Nephron (organoid): ENCODE results near the gene LRRC3.

Source experiments
- H3K27ac Mint-ChIP-seq, 3 experiments: 2 replicates each; pipeline ENCODE4 v1.8.0; 2020; ENCODE audit warnings: mixed read lengths in 3 of 3, mild to moderate bottlenecking in 2 of 3, moderate library complexity in 1 of 3
- H3K27me3 Mint-ChIP-seq: 2 replicates; pipeline ENCODE4 v1.8.0; 2021; ENCODE audit warnings: low read depth, mild to moderate bottlenecking, moderate library complexity, mixed read lengths
- H3K36me3 Mint-ChIP-seq: 2 replicates; pipeline ENCODE4 v1.8.0; 2020; ENCODE audit warnings: low read depth, mixed read lengths
- H3K4me1 Mint-ChIP-seq: 2 replicates; pipeline ENCODE4 v1.8.0; 2020; ENCODE audit warnings: mixed read lengths
- H3K4me3 Mint-ChIP-seq, 3 experiments: 2 replicates each; pipeline ENCODE4 v1.8.0; 2020; ENCODE audit warnings: mild to moderate bottlenecking in 3 of 3, mixed read lengths in 3 of 3, moderate library complexity in 2 of 3
- H3K9me3 Mint-ChIP-seq: 2 replicates; pipeline ENCODE4 v1.8.0; 2020; ENCODE audit warnings: mixed read lengths
- TF ChIP-seq, protein P1 (sequence below), 3 experiments: fragments of 200-600 bp; sonication (generic); IDR thresholded peaks; one replicate each; pipeline ENCODE4 v1.5.0; 2021; ENCODE audit warnings: antibody characterized with exemption in 3 of 3; ENCODE audit not compliant: unreplicated experiment in 3 of 3

LRRC3 gene

DNA sequence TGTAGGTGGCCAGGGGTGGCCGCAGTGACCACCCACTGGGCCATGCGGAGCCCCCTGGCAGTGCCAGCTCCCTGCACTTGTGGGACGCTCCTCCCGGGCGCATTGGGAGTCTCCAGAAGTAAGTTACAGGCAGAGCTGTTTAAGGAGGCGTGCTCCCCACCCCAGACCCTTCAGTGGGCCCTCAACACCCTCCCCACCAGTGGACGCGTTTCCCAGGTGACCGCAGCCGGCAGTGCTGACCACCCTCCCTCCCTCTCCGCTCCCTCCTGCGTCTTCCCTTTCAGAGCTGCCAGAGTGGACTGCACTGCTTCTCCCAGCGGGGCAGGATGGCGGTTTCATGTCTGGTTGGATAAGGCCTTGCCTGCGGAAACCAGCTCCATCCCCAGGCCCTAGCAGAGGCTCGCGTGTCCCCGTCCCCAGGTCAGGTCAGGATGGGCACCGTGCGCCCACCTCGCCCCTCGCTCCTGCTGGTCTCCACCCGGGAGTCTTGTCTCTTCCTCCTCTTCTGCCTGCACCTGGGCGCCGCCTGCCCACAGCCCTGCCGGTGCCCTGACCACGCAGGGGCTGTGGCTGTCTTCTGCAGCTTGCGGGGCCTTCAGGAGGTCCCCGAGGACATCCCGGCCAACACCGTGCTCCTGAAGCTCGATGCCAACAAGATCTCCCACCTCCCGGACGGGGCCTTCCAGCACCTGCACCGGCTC lies 1.1 kb downstream of the LRRC3 start:
- peak overlapping the region; percentile 67 to 78 (median 72) for H3K4me3 Mint-ChIP-seq
- TF ChIP-seq, protein P1, sequence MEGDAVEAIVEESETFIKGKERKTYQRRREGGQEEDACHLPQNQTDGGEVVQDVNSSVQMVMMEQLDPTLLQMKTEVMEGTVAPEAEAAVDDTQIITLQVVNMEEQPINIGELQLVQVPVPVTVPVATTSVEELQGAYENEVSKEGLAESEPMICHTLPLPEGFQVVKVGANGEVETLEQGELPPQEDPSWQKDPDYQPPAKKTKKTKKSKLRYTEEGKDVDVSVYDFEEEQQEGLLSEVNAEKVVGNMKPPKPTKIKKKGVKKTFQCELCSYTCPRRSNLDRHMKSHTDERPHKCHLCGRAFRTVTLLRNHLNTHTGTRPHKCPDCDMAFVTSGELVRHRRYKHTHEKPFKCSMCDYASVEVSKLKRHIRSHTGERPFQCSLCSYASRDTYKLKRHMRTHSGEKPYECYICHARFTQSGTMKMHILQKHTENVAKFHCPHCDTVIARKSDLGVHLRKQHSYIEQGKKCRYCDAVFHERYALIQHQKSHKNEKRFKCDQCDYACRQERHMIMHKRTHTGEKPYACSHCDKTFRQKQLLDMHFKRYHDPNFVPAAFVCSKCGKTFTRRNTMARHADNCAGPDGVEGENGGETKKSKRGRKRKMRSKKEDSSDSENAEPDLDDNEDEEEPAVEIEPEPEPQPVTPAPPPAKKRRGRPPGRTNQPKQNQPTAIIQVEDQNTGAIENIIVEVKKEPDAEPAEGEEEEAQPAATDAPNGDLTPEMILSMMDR (IDR thresholded peaks at IDR 0.05; ENCODE audit: unreplicated experiment in 3 of 3) = no peak
- H3K9me3 Mint-ChIP-seq = peaks cover 12% of the 10 kb centered on the region
- peaks cover 18% of the 10 kb centered on the region for H3K27me3 Mint-ChIP-seq
- no peak overlapping the region for H3K27ac Mint-ChIP-seq
- H3K4me1 Mint-ChIP-seq = peaks cover under 1% of the 10 kb centered on the region
- peaks cover 4% of the 10 kb centered on the region for H3K36me3 Mint-ChIP-seq

DNA sequence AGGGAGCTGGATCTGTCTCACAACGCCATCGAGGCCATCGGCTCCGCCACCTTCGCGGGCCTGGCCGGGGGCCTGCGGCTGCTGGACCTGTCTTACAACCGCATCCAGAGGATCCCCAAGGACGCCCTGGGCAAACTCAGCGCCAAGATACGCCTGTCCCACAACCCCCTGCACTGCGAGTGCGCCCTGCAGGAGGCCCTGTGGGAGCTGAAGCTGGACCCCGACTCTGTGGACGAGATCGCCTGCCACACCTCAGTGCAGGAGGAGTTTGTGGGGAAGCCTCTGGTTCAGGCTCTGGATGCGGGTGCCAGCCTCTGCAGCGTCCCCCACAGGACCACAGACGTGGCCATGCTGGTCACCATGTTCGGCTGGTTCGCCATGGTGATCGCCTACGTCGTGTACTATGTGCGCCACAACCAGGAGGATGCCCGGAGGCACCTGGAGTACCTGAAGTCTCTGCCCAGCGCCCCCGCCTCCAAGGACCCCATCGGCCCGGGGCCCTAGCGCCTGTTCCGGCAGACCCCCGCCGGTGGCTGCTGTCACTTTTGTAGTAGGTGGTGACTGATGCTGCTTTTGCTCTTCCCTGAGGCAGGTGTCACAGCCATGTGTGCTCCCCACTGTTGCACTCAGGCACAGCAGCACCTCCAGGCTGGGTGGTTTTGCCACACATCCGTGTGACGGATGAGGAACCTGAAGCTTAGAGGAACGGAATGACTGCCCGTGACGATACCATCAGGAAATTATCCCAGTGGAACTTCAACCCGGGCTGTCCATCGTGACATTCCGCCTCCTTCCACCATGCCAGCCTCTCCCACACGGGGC lies 1.8 kb downstream of the LRRC3 start:
- no peak overlapping the region for H3K27ac Mint-ChIP-seq
- TF ChIP-seq, protein P1 (IDR thresholded peaks at IDR 0.05; ENCODE audit: unreplicated experiment in 3 of 3) = no peak

DNA sequence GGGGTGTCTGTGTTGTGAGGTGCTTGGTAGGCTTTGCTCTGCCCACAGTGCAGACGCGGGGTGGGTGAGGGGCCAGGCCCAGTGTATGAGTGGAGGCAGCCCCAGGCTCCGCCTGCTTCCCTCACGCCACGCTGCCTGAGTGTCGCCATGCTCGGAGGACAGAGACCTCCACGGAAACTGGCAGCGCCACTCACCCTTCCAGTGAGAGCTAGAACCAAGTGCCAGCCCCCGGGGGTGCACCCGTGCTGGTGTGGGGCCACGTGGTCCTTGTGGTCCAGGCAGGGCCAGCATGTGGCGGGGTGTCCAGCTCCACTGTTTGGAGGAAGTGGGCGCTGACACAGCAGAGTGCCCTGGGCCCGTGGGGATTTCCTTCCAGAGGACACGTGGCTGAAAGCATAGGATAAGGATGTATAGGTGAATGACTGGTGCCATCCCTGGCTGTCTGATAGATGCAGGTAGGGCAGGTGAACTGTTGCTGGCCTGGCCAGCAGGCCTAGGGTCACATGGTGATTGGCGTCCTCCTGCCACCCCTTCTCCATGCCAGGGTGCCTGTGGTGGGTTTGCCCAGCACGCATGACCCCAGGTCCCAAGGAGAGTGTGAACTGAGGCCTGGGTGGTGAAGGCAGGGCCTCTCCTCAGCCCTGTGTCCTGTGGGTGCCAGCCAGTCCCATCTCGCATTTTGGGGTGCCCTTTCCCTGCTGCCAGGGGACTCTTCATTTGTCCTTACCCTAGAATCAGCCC lies 3.8 kb downstream of the LRRC3 start:
- H3K36me3 Mint-ChIP-seq = peaks cover 9% of the 10 kb centered on the region
- H3K4me1 Mint-ChIP-seq = peaks cover 19% of the 10 kb centered on the region
- TF ChIP-seq, protein P1 (IDR thresholded peaks at IDR 0.05; ENCODE audit: unreplicated experiment in 3 of 3) = no peak
- H3K27me3 Mint-ChIP-seq = peaks cover 10% of the 10 kb centered on the region
- H3K9me3 Mint-ChIP-seq = no peaks in the 10 kb centered on the region
- no peak overlapping the region for H3K4me3 Mint-ChIP-seq
- H3K27ac Mint-ChIP-seq = peak overlapping the region in 1 of 3 experiments; percentile 9

More for the DNA sequence above, 1.8 kb downstream of the LRRC3 start:
- Mint-ChIP-seq H3K36me3 (peaks cover 4% of the 10 kb centered on the region), H3K4me3 (peak overlapping the region; percentile 77 to 80 (median 78)), H3K27me3 (peaks cover 13% of the 10 kb centered on the region), H3K9me3 (peaks cover 8% of the 10 kb centered on the region), H3K4me1 (peaks cover 8% of the 10 kb centered on the region)

DNA sequence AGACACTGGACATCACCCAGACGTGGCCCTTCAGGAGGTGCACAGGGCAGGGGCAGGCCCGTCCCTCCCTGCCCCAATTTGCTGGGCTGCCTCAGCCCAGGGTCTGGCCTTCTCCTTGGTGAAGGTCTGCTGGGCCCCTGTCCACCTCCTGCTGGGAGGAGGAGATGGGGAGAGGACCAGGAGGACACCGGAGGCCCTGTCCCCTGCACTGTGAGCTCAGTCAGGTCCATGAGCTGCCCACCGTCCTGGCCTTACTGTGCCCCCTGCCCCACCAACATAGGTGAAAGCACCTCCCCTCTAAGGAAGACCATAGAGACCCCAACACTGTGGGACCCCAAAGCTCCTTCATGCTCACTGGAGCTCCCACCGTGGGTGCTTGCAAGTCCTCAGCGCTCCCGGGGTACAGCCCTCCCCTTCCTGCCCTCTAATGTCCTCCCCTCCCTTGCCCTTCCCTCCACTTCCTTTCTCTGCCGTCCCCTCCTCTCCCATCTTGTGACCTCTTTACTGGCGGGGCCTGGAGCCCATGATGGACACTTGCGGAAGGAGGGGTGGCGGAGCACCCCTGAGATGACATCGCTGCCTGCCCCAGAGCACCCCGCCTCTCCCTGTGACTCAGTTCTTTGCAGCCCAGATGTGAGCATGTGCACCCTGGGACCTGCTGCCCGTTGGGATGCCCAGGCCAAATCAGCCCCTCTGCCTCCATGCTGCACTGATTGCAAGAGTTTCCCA lies 4.6 kb downstream of the LRRC3 start:
- peaks cover 9% of the 10 kb centered on the region for H3K36me3 Mint-ChIP-seq
- no peaks in the 10 kb centered on the region for H3K9me3 Mint-ChIP-seq
- peak overlapping the region in 1 of 3 experiments; percentile 26 for H3K4me3 Mint-ChIP-seq
- peaks cover 20% of the 10 kb centered on the region for H3K4me1 Mint-ChIP-seq
- TF ChIP-seq, protein P1 (IDR thresholded peaks at IDR 0.05; ENCODE audit: unreplicated experiment in 3 of 3) = no peak
- no peak overlapping the region for H3K27ac Mint-ChIP-seq
- H3K27me3 Mint-ChIP-seq = peaks cover 5% of the 10 kb centered on the region

DNA sequence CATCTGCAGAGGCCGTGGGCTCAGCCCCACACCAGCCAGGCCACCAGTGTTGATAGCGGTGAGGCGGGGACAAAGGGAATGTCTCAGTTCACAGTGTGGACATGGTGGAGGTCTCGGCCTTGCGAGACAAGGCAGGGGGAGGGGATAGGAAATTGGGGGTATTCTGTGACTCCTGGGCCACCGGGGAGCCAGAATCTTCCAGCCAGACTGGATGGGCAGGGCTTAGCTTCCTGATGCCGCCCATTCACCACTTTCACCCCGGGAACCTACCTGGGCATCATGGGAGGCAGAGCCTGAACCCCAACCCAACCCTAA lies 5.1 kb downstream of the LRRC3 start:
- no peaks in the 10 kb centered on the region for H3K9me3 Mint-ChIP-seq
- TF ChIP-seq, protein P1 (IDR thresholded peaks at IDR 0.05; ENCODE audit: unreplicated experiment in 3 of 3) = no peak
- H3K27me3 Mint-ChIP-seq = peaks cover 7% of the 10 kb centered on the region
- H3K4me3 Mint-ChIP-seq = no peak overlapping the region
- H3K4me1 Mint-ChIP-seq = peaks cover 20% of the 10 kb centered on the region
- peaks cover 9% of the 10 kb centered on the region for H3K36me3 Mint-ChIP-seq
- H3K27ac Mint-ChIP-seq = no peak overlapping the region
